IPS-15b (cell line): Measurements from ENCODE around the gene ZNF491.
A peak's percentile ranks its signal among the peaks of the same experiment; 100 is the strongest.
"Not testable (repeated sequence)": the region's sequence is repeated elsewhere in the genome, so short reads cannot be mapped to it uniquely, and the experiment has no call there.

Experiments used
- H3K27me3 ChIP-seq: one replicate; pipeline ENCODE4 v1.6.1; 2013; ENCODE audit warnings: low read length; ENCODE audit not compliant: control insufficient read depth, insufficient read depth
- H3K36me3 ChIP-seq: one replicate; pipeline ENCODE4 v1.6.1; 2013; ENCODE audit warnings: low read length; ENCODE audit not compliant: control insufficient read depth, insufficient read depth
- H3K4me1 ChIP-seq: one replicate; pipeline ENCODE4 v1.6.1; 2013; ENCODE audit warnings: mild to moderate bottlenecking, low read length; ENCODE audit not compliant: control insufficient read depth, insufficient read depth
- H3K4me3 ChIP-seq: one replicate; pipeline ENCODE4 v1.5.1; 2013; ENCODE audit warnings: low read depth, low read length
- H3K9ac ChIP-seq: one replicate; pipeline ENCODE4 v1.6.1; 2013; ENCODE audit warnings: low read depth, mild to moderate bottlenecking, low read length
- H3K9me3 ChIP-seq: one replicate; pipeline ENCODE4 v1.6.1; 2013; ENCODE audit warnings: mild to moderate bottlenecking, low read length; ENCODE audit not compliant: control insufficient read depth, insufficient read depth

Gene ZNF491

GRCh38 chr19:11814029-11814699, 15.8 kb downstream of the ZNF491 start, which contains the start of gene ZNF440:
TSS of gene ZNF440 (plus strand) at chr19:11814273. CDS start at chr19:11814448, 175 bp downstream.
- Histone ChIP-seq H3K9ac (no peak within 1 kb of the TSS), H3K4me3 (peak within 1 kb of the TSS; percentile 56), H3K27me3 (peaks cover 5% of the 10 kb centered on the region)

GRCh38 chr19:11814700-11815035, 16.3 kb downstream of the ZNF491 start:
- H3K36me3 ChIP-seq: no peaks in the 10 kb centered on the region
- peaks cover 5% of the 10 kb centered on the region for H3K27me3 ChIP-seq
- H3K4me1 ChIP-seq: no peaks in the 10 kb centered on the region
- no peaks in the 10 kb centered on the region for H3K9me3 ChIP-seq
- H3K9ac ChIP-seq: no peak overlapping the region
- H3K4me3 ChIP-seq: peak overlapping the region; percentile 56

More at GRCh38 chr19:11814029-11814699, 15.8 kb downstream of the ZNF491 start, which contains the start of gene ZNF440:
- Histone ChIP-seq H3K4me1 (no peaks in the 10 kb centered on the region), H3K9me3 (no peaks in the 10 kb centered on the region), H3K36me3 (no peaks in the 10 kb centered on the region)

GRCh38 chr19:11821474-11822109, 23.3 kb downstream of the ZNF491 start:
- no peaks in the 10 kb centered on the region for H3K4me1 ChIP-seq
- no peak overlapping the region for H3K9ac ChIP-seq
- H3K4me3 ChIP-seq: no peak overlapping the region
- no peaks in the 10 kb centered on the region for H3K36me3 ChIP-seq
- H3K27me3 ChIP-seq: no peaks in the 10 kb centered on the region
- peaks cover 4% of the 10 kb centered on the region for H3K9me3 ChIP-seq

- not testable (repeated sequence) for H3K9ac ChIP-seq, H3K27me3 ChIP-seq, H3K36me3 ChIP-seq, H3K4me1 ChIP-seq, H3K4me3 ChIP-seq
- peaks cover 10% of the 10 kb centered on the region for H3K9me3 ChIP-seq
Measured at GRCh38 chr19:11828957-11829876, 30.9 kb downstream of the ZNF491 start.

GRCh38 chr19:11832253-11832912, 34.1 kb downstream of the ZNF491 start:
- Histone ChIP-seq H3K4me1 (no peaks in the 10 kb centered on the region), H3K36me3 (no peaks in the 10 kb centered on the region), H3K9ac (no peak overlapping the region), H3K27me3 (no peaks in the 10 kb centered on the region), H3K9me3 (peaks cover 10% of the 10 kb centered on the region), H3K4me3 (no peak overlapping the region)

GRCh38 chr19:11833541-11833940, 35.2 kb downstream of the ZNF491 start:
- Histone ChIP-seq H3K27me3 (no peaks in the 10 kb centered on the region), H3K9ac (no peak overlapping the region), H3K9me3 (peaks cover 10% of the 10 kb centered on the region), H3K36me3 (no peaks in the 10 kb centered on the region), H3K4me1 (no peaks in the 10 kb centered on the region), H3K4me3 (no peak overlapping the region)

- H3K4me3 ChIP-seq: not testable (repeated sequence)
Measured at GRCh38 chr19:11835626-11836066, 37.3 kb downstream of the ZNF491 start.

GRCh38 chr19:11843722-11844121, 45.4 kb downstream of the ZNF491 start:
- no peak overlapping the region for H3K9ac ChIP-seq
- no peaks in the 10 kb centered on the region for H3K4me1 ChIP-seq
- no peak overlapping the region for H3K4me3 ChIP-seq
- H3K9me3 ChIP-seq: peaks cover 11% of the 10 kb centered on the region
- H3K36me3 ChIP-seq: no peaks in the 10 kb centered on the region
- no peaks in the 10 kb centered on the region for H3K27me3 ChIP-seq

More at GRCh38 chr19:11835626-11836066, 37.3 kb downstream of the ZNF491 start:
- not testable (repeated sequence) for H3K27me3 ChIP-seq, H3K4me1 ChIP-seq, H3K36me3 ChIP-seq, H3K9ac ChIP-seq
- peaks cover 15% of the 10 kb centered on the region for H3K9me3 ChIP-seq

- H3K36me3 ChIP-seq: not testable (repeated sequence)
Measured at GRCh38 chr19:11847615-11848014, 49.3 kb downstream of the ZNF491 start.

GRCh38 chr19:11848200-11848593, 49.9 kb downstream of the ZNF491 start:
- Histone ChIP-seq H3K9ac (no peak overlapping the region), H3K4me1 (no peaks in the 10 kb centered on the region), H3K9me3 (peaks cover 6% of the 10 kb centered on the region), H3K36me3 (no peaks in the 10 kb centered on the region), H3K27me3 (no peaks in the 10 kb centered on the region), H3K4me3 (no peak overlapping the region)

More at GRCh38 chr19:11847615-11848014, 49.3 kb downstream of the ZNF491 start:
- H3K4me1 ChIP-seq, H3K9ac ChIP-seq, H3K9me3 ChIP-seq, H3K27me3 ChIP-seq, H3K4me3 ChIP-seq: not testable (repeated sequence)
